GM12891 (cell line): ENCODE results near the gene FAM9C.

Source experiments
- POLR2A ChIP-seq: IDR thresholded peaks from 2 replicates; pipeline ENCODE4 v1.6.1; 2011; ENCODE audit warnings: low read depth, low read length, control low read depth
- POLR2AphosphoS5 ChIP-seq: IDR thresholded peaks from 2 replicates; pipeline ENCODE4 v1.6.1; 2011; ENCODE audit warnings: low read depth, low read length, control low read depth
- POU2F2 ChIP-seq: IDR thresholded peaks from 2 replicates; pipeline ENCODE4 v1.6.1; 2011; ENCODE audit warnings: low read depth, mild to moderate bottlenecking, control low read depth, low read length, moderate library complexity
- SPI1 ChIP-seq: IDR thresholded peaks from 2 replicates; pipeline ENCODE4 v1.6.1; 2011; ENCODE audit warnings: low read depth, low read length, control low read depth
- TAF1 ChIP-seq: IDR thresholded peaks from 2 replicates; pipeline ENCODE4 v1.6.1; 2011; ENCODE audit warnings: low read depth, low read length, control low read depth

DNA sequence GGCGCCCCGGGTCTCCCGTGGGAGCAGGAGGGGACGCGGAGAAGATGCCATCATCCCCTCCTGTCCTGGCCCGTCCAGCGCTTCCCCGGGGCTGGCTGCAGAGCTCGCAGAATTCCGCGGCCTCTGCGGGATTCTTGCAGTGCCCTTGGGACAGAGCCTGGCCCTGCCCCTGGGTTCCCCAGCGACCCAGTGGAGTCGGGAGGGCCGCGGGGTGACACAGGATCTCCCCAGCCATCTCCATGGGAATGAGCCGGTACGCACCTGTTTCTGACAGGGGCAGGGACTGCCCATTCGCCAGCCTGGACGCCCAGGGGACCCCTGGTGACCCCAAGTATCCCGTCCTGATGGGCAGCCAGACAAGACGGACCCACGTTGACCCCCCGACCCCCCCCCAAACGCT lies 482 bp downstream of the FAM9C start:
- no peak for TF ChIP-seq POLR2AphosphoS5
- TF ChIP-seq POLR2A, result no peak
- no peak for TF ChIP-seq TAF1
- no peak for TF ChIP-seq SPI1
- TF ChIP-seq POU2F2, result no peak
